Uterus (tissue), 4 donors: Measurements from ENCODE around the gene PIAS2. TPM values are rescaled to one million over a fixed set of nuclear protein-coding genes. Genes with fewer than 3 reads are reported as not detected.
"Not testable (repeated sequence)": the region's sequence is repeated elsewhere in the genome, so short reads cannot be mapped to it uniquely, and the experiment has no call there.

Experiments used
- DNase-seq, 2 donors: peaks; one replicate each; pipeline ENCODE4 v3.0.0-alpha.2; 2019 to 2020
- H3K27ac ChIP-seq, 2 donors: fragments of 200-600 bp; sonication (generic); 1 replicate in 1 of 2; 2 replicates in 1 of 2; pipeline ENCODE4 v1.5.1; 2016 to 2018
- H3K27me3 ChIP-seq, 2 donors: fragments of 200-600 bp; sonication (generic); one replicate each; pipeline ENCODE4 v1.5.1; 2018 to 2019; ENCODE audit warnings: control low read depth in 1 of 2
- H3K36me3 ChIP-seq, 2 donors: fragments of 200-600 bp; sonication (generic); one replicate each; pipeline ENCODE4 v1.5.1; 2019; ENCODE audit warnings: control low read depth in 1 of 2
- H3K4me1 ChIP-seq, 2 donors: fragments of 200-600 bp; sonication (generic); one replicate each; pipeline ENCODE4 v1.5.1; 2018 to 2019; ENCODE audit warnings: control low read depth in 1 of 2
- H3K4me3 ChIP-seq, 2 donors: fragments of 200-600 bp; sonication (generic); 1 replicate in 1 of 2; 2 replicates in 1 of 2; pipeline ENCODE4 v1.5.1; 2018 to 2019; ENCODE audit warnings: mild to moderate bottlenecking in 1 of 2
- H3K9me3 ChIP-seq, 2 donors: fragments of 200-600 bp; sonication (generic); one replicate each; pipeline ENCODE4 v1.5.1; 2019; ENCODE audit warnings: control low read depth in 1 of 2
- POLR2A ChIP-seq, 2 donors: fragments of 450-650 bp; IDR thresholded peaks; one replicate each; pipeline ENCODE4 v1.6.1; 2016; ENCODE audit warnings: antibody characterized with exemption in 2 of 2, mild to moderate bottlenecking in 1 of 2, moderate library complexity in 1 of 2
- intact Hi-C: fragments of 100-400 bp; cut with DNase I; formaldehyde crosslinking; loops from one replicate; pipeline ENCODE4 v1.15.1; 2023; ENCODE audit warnings: low total_unique reads
- total RNA-seq, 4 donors: library from RNA; depleted of rRNA in 3 of 4; stranded (reverse); fragments of >200 nt in 3 of 4; gene quantifications; one replicate each; pipeline versions ENCODE4 v1.1.0 to v1.2.4, GENCODE V29; 2014 to 2023
- TF ChIP-seq, protein P1 (sequence below), 4 experiments: fragments of 200-600 bp in 2 of 4; fragments of 450-650 bp in 2 of 4; sonication (generic) in 2 of 4; IDR thresholded peaks; one replicate each; pipeline ENCODE4 v1.5.1; 2016 to 2019; ENCODE audit warnings: antibody characterized with exemption in 4 of 4, mild to moderate bottlenecking in 2 of 4, moderate library complexity in 1 of 4
- donor health status: DM: yes; HTN: yes; CAD: no.

Gene PIAS2
- total RNA-seq, 4 donors from 2014 or later, result 13.1 to 68.6 (median 34.8) TPM

DNA sequence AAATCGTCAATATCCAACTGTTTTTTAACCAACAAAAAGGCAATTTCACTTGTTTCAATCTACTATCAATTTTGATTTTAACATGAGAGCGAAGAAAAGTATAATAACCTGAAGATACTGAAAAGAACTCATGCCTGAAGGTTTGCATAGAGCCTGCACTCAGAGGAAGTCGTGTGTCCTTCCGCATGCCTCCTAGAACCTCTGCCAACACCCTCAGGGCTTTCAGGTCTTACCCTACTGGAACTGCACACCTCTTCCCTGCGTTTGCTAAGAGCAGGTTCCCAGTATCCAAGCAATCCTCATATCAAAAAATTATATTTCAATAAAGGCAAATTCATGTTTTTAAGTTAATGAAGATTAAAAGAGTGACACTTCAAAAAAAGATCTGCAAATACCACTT is 74.7 kb downstream of the PIAS2 start:
- no peak overlapping the region for H3K27ac ChIP-seq
- no peak overlapping the region for H3K4me3 ChIP-seq
- H3K9me3 ChIP-seq, result no peaks in the 10 kb centered on the region
- no peak for DNase-seq
- TF ChIP-seq, protein P1, sequence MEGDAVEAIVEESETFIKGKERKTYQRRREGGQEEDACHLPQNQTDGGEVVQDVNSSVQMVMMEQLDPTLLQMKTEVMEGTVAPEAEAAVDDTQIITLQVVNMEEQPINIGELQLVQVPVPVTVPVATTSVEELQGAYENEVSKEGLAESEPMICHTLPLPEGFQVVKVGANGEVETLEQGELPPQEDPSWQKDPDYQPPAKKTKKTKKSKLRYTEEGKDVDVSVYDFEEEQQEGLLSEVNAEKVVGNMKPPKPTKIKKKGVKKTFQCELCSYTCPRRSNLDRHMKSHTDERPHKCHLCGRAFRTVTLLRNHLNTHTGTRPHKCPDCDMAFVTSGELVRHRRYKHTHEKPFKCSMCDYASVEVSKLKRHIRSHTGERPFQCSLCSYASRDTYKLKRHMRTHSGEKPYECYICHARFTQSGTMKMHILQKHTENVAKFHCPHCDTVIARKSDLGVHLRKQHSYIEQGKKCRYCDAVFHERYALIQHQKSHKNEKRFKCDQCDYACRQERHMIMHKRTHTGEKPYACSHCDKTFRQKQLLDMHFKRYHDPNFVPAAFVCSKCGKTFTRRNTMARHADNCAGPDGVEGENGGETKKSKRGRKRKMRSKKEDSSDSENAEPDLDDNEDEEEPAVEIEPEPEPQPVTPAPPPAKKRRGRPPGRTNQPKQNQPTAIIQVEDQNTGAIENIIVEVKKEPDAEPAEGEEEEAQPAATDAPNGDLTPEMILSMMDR (IDR thresholded peaks at IDR 0.05), result no peak
- no peak for TF ChIP-seq POLR2A (IDR thresholded peaks at IDR 0.05)
- no peaks in the 10 kb centered on the region for H3K36me3 ChIP-seq
- intact Hi-C loops, result no loop called here
- H3K27me3 ChIP-seq, result no peaks in the 10 kb centered on the region
- no peaks in the 10 kb centered on the region for H3K4me1 ChIP-seq

DNA sequence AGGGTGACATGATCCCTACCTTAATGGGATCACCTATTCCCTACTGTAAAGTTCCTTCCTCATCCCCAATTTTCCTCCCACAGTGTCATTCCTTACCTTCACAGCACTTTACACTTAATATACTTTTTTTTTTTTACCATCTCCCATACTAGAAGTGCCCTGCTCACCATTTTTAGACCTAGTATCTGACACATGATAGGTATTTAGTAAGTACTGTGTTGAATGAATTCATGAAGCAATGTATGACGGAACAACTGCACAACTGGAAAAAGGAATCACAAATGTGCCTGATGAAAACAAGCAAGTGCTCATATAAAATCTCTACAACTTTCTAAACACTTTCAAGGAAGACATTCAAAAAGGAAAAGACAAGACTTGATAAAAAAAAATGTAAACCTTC is 83.4 kb downstream of the PIAS2 start:
- no peak overlapping the region for H3K4me3 ChIP-seq
- intact Hi-C loops, result no loop called here
- H3K27ac ChIP-seq, result no peak overlapping the region
- no peak for DNase-seq
- no peaks in the 10 kb centered on the region for H3K4me1 ChIP-seq
- no peaks in the 10 kb centered on the region for H3K36me3 ChIP-seq
- H3K27me3 ChIP-seq, result no peaks in the 10 kb centered on the region
- H3K9me3 ChIP-seq, result no peaks in the 10 kb centered on the region
- TF ChIP-seq, protein P1 (IDR thresholded peaks at IDR 0.05), result no peak
- no peak for TF ChIP-seq POLR2A (IDR thresholded peaks at IDR 0.05)

DNA sequence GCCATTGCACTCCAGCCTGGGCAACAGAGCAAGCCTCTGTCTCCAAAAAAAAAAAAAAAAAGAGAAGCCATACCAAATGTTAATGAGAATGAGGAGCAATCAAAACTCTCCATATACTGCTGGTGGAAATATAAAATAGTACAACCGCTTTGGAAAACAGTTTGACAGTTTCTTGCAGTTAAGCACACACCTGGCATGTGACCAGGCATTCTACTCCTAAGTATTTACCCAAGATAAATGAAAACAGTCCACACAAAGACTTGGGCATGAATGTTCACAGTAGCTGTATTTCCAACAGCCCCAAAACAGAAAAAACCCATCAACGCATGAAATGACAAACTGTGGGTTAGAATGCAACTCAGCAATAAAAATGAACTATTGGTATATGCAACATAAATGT is 84.5 kb downstream of the PIAS2 start:
- intact Hi-C loops, result no loop called here
- Histone ChIP-seq H3K27ac (no peak overlapping the region), H3K36me3 (no peaks in the 10 kb centered on the region), H3K27me3 (no peaks in the 10 kb centered on the region), H3K9me3 (no peaks in the 10 kb centered on the region), H3K4me3 (no peak overlapping the region), H3K4me1 (no peaks in the 10 kb centered on the region)
- no peak for DNase-seq
- TF ChIP-seq POLR2A (IDR thresholded peaks at IDR 0.05), result no peak
- TF ChIP-seq, protein P1 (IDR thresholded peaks at IDR 0.05), result no peak

DNA sequence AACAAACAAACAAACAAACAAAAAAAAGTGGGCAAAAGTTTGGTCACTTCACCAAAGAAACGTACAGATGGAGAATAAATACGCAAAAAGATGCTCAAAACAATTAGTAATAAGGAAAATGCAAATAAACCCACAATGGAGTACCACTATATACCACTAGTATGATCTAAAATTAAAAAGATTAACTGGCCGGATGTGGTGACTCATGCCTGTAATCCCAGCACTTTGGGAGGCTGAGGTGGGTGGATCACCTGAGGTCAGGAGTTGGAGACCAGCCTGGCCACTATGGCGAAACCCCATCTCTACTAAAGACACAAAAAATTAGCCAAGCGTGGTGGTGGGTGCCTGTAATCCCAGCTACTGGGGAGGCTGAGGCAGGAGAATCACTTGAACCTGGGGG is 84.9 kb downstream of the PIAS2 start:
- H3K4me1 ChIP-seq, DNase-seq, H3K4me3 ChIP-seq, H3K9me3 ChIP-seq, H3K36me3 ChIP-seq, intact Hi-C loops, H3K27ac ChIP-seq, H3K27me3 ChIP-seq: not testable (repeated sequence)

DNA sequence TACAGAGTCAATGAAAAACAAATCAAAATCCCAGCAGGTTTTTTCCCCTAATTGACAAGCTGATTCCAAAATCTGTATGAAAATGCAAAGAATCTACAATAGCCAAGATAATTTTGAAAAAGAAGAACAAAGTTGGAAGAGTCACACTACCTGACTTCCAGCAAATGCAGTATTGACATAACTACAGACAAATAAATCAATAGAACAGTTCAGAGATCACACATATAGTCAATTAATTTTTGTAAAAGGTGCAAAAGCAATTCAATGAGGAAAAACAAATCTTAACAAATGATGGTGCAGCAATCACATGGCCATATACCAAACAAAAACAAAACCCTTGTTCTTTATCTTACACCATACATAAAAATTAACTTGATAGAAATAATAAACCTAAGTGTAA is 85.9 kb downstream of the PIAS2 start:
- no peak for TF ChIP-seq POLR2A (IDR thresholded peaks at IDR 0.05)
- TF ChIP-seq, protein P1 (IDR thresholded peaks at IDR 0.05), result no peak
- intact Hi-C loops, result no loop called here

DNA sequence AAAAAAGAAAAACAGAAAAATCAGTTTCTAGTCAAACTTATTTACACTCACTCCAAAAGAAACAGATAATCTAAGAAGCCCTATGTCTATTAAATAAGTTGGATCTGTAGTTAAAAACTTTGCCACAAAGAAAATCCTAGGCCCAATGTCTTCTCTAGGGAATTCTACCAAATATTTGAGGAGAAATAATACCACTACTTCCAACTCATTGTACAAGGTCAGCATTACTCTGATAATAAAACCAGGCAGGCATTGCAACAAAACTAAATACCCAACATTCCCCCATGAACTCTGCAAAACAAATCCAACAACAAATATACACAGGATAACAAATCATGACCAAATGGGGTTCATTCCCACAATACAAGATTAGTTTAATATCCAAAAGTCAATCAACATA is 86.7 kb downstream of the PIAS2 start:
- intact Hi-C loops, result no loop called here
- no peak for TF ChIP-seq POLR2A (IDR thresholded peaks at IDR 0.05)
- TF ChIP-seq, protein P1 (IDR thresholded peaks at IDR 0.05), result no peak

More for the DNA sequence above, 85.9 kb downstream of the PIAS2 start:
- Histone ChIP-seq H3K4me1 (no peaks in the 10 kb centered on the region), H3K27me3 (no peaks in the 10 kb centered on the region), H3K27ac (no peak overlapping the region), H3K4me3 (no peak overlapping the region), H3K9me3 (no peaks in the 10 kb centered on the region), H3K36me3 (no peaks in the 10 kb centered on the region)
- no peak for DNase-seq

More for the DNA sequence above, 86.7 kb downstream of the PIAS2 start:
- Histone ChIP-seq H3K36me3 (no peaks in the 10 kb centered on the region), H3K27ac (no peak overlapping the region), H3K4me3 (no peak overlapping the region), H3K4me1 (no peaks in the 10 kb centered on the region), H3K9me3 (no peaks in the 10 kb centered on the region), H3K27me3 (no peaks in the 10 kb centered on the region)
- DNase-seq, result no peak
